Liver (tissue), 9 donors: ENCODE data around the gene ALDH1A2. TPM values are rescaled to one million over a fixed set of nuclear protein-coding genes. Genes with fewer than 3 reads are reported as not detected.

Experiments
- DNase-seq: peaks from one replicate; pipeline ENCODE4 v3.0.0-alpha.2; 2017; ENCODE audit warnings: low spot score
- H3K27ac ChIP-seq, 2 donors: one replicate each; pipeline ENCODE4 v1.7.0; 2013; ENCODE audit warnings: inconsistent platforms in 2 of 2, low read length in 2 of 2, control low read depth in 1 of 2, low read depth in 1 of 2, mild to moderate bottlenecking in 1 of 2
- H3K27me3 ChIP-seq, 4 donors: one replicate each; pipeline versions ENCODE4 v1.6.1 to v1.7.0; 2013; ENCODE audit warnings: low read length in 3 of 4, inconsistent platforms in 1 of 4, mild to moderate bottlenecking in 1 of 4, moderate library complexity in 1 of 4; ENCODE audit not compliant: control insufficient read depth in 4 of 4, insufficient read depth in 4 of 4
- H3K36me3 ChIP-seq, 4 donors: one replicate each; pipeline versions ENCODE4 v1.6.1 to v1.7.0; 2013; ENCODE audit warnings: low read length in 3 of 4, mild to moderate bottlenecking in 3 of 4, low read depth in 1 of 4, moderate library complexity in 1 of 4; ENCODE audit not compliant: control insufficient read depth in 4 of 4, insufficient read depth in 3 of 4
- H3K4me1 ChIP-seq, 4 donors: one replicate each; pipeline versions ENCODE4 v1.6.1 to v1.7.0; 2013; ENCODE audit warnings: low read length in 3 of 4, mild to moderate bottlenecking in 3 of 4, moderate library complexity in 1 of 4; ENCODE audit not compliant: control insufficient read depth in 4 of 4, insufficient read depth in 4 of 4
- H3K4me3 ChIP-seq, 3 donors: one replicate each; pipeline versions ENCODE4 v1.6.1 to v1.7.0; 2013; ENCODE audit warnings: low read length in 3 of 3, control low read depth in 1 of 3, low read depth in 1 of 3, mild to moderate bottlenecking in 1 of 3
- H3K9ac ChIP-seq, 2 donors: one replicate each; pipeline ENCODE4 v1.7.0; 2013; ENCODE audit warnings: low read length in 2 of 2, mild to moderate bottlenecking in 2 of 2, moderate library complexity in 2 of 2, control low read depth in 1 of 2, low read depth in 1 of 2
- H3K9me3 ChIP-seq, 4 donors: one replicate each; pipeline versions ENCODE4 v1.6.1 to v1.7.0; 2013; ENCODE audit warnings: low read length in 3 of 4; ENCODE audit not compliant: control insufficient read depth in 4 of 4
- CTCF ChIP-seq: fragments of 150-350 bp; IDR thresholded peaks from 2 replicates; pipeline ENCODE4 v1.5.1; 2017; ENCODE audit warnings: improper control_type of control experiment, low read depth, low read length; ENCODE audit not compliant: missing input control
- EGR1 ChIP-seq, 2 donors: IDR thresholded peaks; 2 replicates each; pipeline ENCODE4 v1.6.1; 2016 to 2018; ENCODE audit warnings: antibody characterized with exemption in 2 of 2, low read depth in 2 of 2
- FOXA1 ChIP-seq: IDR thresholded peaks from 2 replicates; pipeline ENCODE4 v1.6.1; 2016; ENCODE audit warnings: antibody characterized with exemption
- FOXA2 ChIP-seq: IDR thresholded peaks from 2 replicates; pipeline ENCODE4 v1.6.1; 2016; ENCODE audit warnings: antibody characterized with exemption
- GABPA ChIP-seq, 2 donors: IDR thresholded peaks in 1 of 2; conservative IDR thresholded peaks in 1 of 2; 2 replicates each; pipeline ENCODE4 v1.6.1; 2016; ENCODE audit warnings: antibody characterized with exemption in 2 of 2, mild to moderate bottlenecking in 1 of 2, moderate library complexity in 1 of 2
- HNF4A ChIP-seq, 2 donors: conservative IDR thresholded peaks; 2 replicates each; pipeline ENCODE4 v1.6.1; 2016; ENCODE audit warnings: antibody characterized with exemption in 2 of 2, mild to moderate bottlenecking in 2 of 2
- HNF4G ChIP-seq: IDR thresholded peaks from 2 replicates; pipeline ENCODE4 v1.6.1; 2016; ENCODE audit warnings: antibody characterized with exemption
- JUND ChIP-seq, 2 donors: IDR thresholded peaks; 2 replicates each; pipeline ENCODE4 v1.6.1; 2016; ENCODE audit warnings: antibody characterized with exemption in 2 of 2
- MAX ChIP-seq: IDR thresholded peaks from 2 replicates; pipeline ENCODE4 v1.6.1; 2016; ENCODE audit warnings: antibody characterized with exemption
- NR2F2 ChIP-seq: IDR thresholded peaks from 2 replicates; pipeline ENCODE4 v1.6.1; 2016; ENCODE audit warnings: antibody characterized with exemption
- RAD21 ChIP-seq, 2 donors: IDR thresholded peaks; 2 replicates each; pipeline ENCODE4 v1.6.1; 2016; ENCODE audit warnings: antibody characterized with exemption in 2 of 2, mild to moderate bottlenecking in 2 of 2
- RXRA ChIP-seq, 2 donors: IDR thresholded peaks; 2 replicates each; pipeline ENCODE4 v1.6.1; 2017 to 2018; ENCODE audit warnings: antibody characterized with exemption in 2 of 2, mild to moderate bottlenecking in 1 of 2
- SP1 ChIP-seq: IDR thresholded peaks from 2 replicates; pipeline ENCODE4 v1.6.1; 2018; ENCODE audit warnings: antibody characterized with exemption, mild to moderate bottlenecking
- TAF1 ChIP-seq: conservative IDR thresholded peaks from 2 replicates; pipeline ENCODE4 v1.6.1; 2016; ENCODE audit warnings: antibody characterized with exemption, mild to moderate bottlenecking
- YY1 ChIP-seq: IDR thresholded peaks from 2 replicates; pipeline ENCODE4 v1.6.1; 2016; ENCODE audit warnings: antibody characterized with exemption, mild to moderate bottlenecking
- ZBTB33 ChIP-seq: IDR thresholded peaks from 2 replicates; pipeline ENCODE4 v1.6.1; 2016; ENCODE audit warnings: antibody characterized with exemption
- WGBS: extraction: QIAGEN DNeasy Blood & Tissue Kit; methylation state at CpG from one replicate; pipeline ENCODE4 v1.1.7; 2013; 5-methylcytosine and 5-hydroxymethylcytosine counted together
- polyA plus RNA-seq, 2 donors: library from polyadenylated mRNA; stranded (reverse) in 1 of 2; unstranded in 1 of 2; fragments of 200-250 nt in 1 of 2; fragments of >200 nt in 1 of 2; fragmentation: Nextera tagmentation in 1 of 2; extraction: Ambion mirVana in 1 of 2; gene quantifications; one replicate each; pipeline versions ENCODE4 v1.2.1 to v1.2.3, GENCODE V29; 2013 to 2015
- total RNA-seq, 2 donors: library from RNA; depleted of rRNA; stranded (reverse); fragments of >200 nt; gene quantifications; one replicate each; pipeline ENCODE4 v1.2.3, GENCODE V29; 2014
- TF ChIP-seq, protein P1 (sequence below): IDR thresholded peaks from 2 replicates; pipeline ENCODE4 v1.6.1; 2016; ENCODE audit warnings: antibody characterized with exemption, mild to moderate bottlenecking
- TF ChIP-seq, protein P2 (sequence below): IDR thresholded peaks from 2 replicates; pipeline ENCODE4 v1.6.1; 2016; ENCODE audit warnings: antibody characterized with exemption
- donor health status: healthy.
- donor health status: healthy.
- donor health status: healthy.
- donor health status: healthy.
- donor health status: healthy.

ALDH1A2 gene
- total and polyA plus RNA-seq, 4 donors, result 1.2 to 22.7 (median 14.0) TPM

GRCh38 chr15:57924598-57924997 lies 140.9 kb downstream of the ALDH1A2 start:
- Histone ChIP-seq H3K27ac (no peak overlapping the region), H3K4me1 (peaks cover 4 to 19% (median 14%) of the 10 kb centered on the region in 4 donors), H3K36me3 (no peaks in the 10 kb centered on the region), H3K27me3 (no peaks in the 10 kb centered on the region), H3K9ac (no peak overlapping the region), H3K9me3 (no peaks in the 10 kb centered on the region), H3K4me3 (no peak overlapping the region)
- WGBS, result 83% methylated on average over 3 of the region's 3 CpGs
- TF ChIP-seq GABPA (IDR thresholded peaks at IDR 0.05 in 1 of 2, conservative IDR thresholded peaks at IDR 0.05 in 1 of 2) (no peak), HNF4G (no peak), EGR1 (IDR thresholded peaks at IDR 0.05; ENCODE audit: low read depth in 2 of 2) (no peak), TAF1 (no peak), HNF4A (conservative IDR thresholded peaks at IDR 0.05) (no peak), MAX (no peak), FOXA1 (no peak), RXRA (IDR thresholded peaks at IDR 0.05) (no peak)
- TF ChIP-seq, protein P1, sequence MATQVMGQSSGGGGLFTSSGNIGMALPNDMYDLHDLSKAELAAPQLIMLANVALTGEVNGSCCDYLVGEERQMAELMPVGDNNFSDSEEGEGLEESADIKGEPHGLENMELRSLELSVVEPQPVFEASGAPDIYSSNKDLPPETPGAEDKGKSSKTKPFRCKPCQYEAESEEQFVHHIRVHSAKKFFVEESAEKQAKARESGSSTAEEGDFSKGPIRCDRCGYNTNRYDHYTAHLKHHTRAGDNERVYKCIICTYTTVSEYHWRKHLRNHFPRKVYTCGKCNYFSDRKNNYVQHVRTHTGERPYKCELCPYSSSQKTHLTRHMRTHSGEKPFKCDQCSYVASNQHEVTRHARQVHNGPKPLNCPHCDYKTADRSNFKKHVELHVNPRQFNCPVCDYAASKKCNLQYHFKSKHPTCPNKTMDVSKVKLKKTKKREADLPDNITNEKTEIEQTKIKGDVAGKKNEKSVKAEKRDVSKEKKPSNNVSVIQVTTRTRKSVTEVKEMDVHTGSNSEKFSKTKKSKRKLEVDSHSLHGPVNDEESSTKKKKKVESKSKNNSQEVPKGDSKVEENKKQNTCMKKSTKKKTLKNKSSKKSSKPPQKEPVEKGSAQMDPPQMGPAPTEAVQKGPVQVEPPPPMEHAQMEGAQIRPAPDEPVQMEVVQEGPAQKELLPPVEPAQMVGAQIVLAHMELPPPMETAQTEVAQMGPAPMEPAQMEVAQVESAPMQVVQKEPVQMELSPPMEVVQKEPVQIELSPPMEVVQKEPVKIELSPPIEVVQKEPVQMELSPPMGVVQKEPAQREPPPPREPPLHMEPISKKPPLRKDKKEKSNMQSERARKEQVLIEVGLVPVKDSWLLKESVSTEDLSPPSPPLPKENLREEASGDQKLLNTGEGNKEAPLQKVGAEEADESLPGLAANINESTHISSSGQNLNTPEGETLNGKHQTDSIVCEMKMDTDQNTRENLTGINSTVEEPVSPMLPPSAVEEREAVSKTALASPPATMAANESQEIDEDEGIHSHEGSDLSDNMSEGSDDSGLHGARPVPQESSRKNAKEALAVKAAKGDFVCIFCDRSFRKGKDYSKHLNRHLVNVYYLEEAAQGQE, result no peak
- TF ChIP-seq, protein P2, sequence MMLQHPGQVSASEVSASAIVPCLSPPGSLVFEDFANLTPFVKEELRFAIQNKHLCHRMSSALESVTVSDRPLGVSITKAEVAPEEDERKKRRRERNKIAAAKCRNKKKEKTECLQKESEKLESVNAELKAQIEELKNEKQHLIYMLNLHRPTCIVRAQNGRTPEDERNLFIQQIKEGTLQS, result no peak
- DNase-seq, result no peak

DNA sequence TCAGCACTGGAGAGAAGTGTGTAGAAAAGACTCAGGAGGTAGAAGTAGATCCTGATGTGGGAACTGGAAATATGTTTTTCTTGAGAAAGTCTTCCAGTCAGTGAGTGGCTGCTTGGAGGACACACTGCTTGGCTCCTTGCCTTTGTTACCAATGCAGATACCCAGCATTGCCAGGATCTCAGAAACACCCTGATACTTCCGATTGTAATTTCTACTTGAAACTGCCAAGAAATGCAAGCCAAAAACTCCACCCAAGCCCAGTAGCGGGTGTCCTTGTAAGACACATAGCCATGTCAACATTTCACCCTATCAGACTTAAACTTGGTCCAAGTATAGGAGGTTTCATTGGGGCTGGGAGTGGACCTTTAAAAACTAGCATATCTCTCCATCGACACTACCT lies 141.8 kb downstream of the ALDH1A2 start:
- WGBS, result 37% methylated on average over 3 of the region's 3 CpGs
- H3K27ac ChIP-seq, result peak overlapping the region; percentile 79 to 92
- H3K27me3 ChIP-seq, result no peaks in the 10 kb centered on the region
- no peak overlapping the region for H3K4me3 ChIP-seq
- no peak for TF ChIP-seq GABPA (IDR thresholded peaks at IDR 0.05 in 1 of 2, conservative IDR thresholded peaks at IDR 0.05 in 1 of 2)
- TF ChIP-seq RXRA (IDR thresholded peaks at IDR 0.05), result no peak
- TF ChIP-seq CTCF, result no peak
- TF ChIP-seq ZBTB33, result no peak
- no peak for TF ChIP-seq SP1
- TF ChIP-seq HNF4G, result no peak
- TF ChIP-seq RAD21 (IDR thresholded peaks at IDR 0.05), result no peak
- no peak for TF ChIP-seq JUND (IDR thresholded peaks at IDR 0.05)
- TF ChIP-seq, protein P1, result no peak
- no peak for TF ChIP-seq FOXA1
- TF ChIP-seq EGR1 (IDR thresholded peaks at IDR 0.05; ENCODE audit: low read depth in 2 of 2), result no peak
- TF ChIP-seq FOXA2, result no peak
- TF ChIP-seq YY1, result no peak
- no peak for TF ChIP-seq NR2F2
- TF ChIP-seq TAF1, result no peak
- TF ChIP-seq, protein P2, result no peak
- TF ChIP-seq MAX, result no peak
- no peak for TF ChIP-seq HNF4A (conservative IDR thresholded peaks at IDR 0.05)
- no peak overlapping the region for H3K9ac ChIP-seq
- H3K36me3 ChIP-seq, result no peaks in the 10 kb centered on the region
- no peaks in the 10 kb centered on the region for H3K9me3 ChIP-seq
- no peak for DNase-seq
- peaks cover 4 to 19% (median 14%) of the 10 kb centered on the region in 4 donors for H3K4me1 ChIP-seq
